Panc1 (cell line): Measurements from ENCODE around the gene SLC4A5. TPM values are rescaled to one million over a fixed set of nuclear protein-coding genes. Genes with fewer than 3 reads are reported as not detected.

Experiments
- ATAC-seq: fragments of 200-7000 bp; cut with Tn5 transposase; 2 replicates; pipeline ENCODE4 v1.9.1; 2020; ENCODE audit warnings: mild to moderate bottlenecking, moderate library complexity
- BruUV-seq: library from RNA; stranded (reverse); fragments of 400-500 nt; replicated peaks from 2 replicates; lab custom pipeline; 2021; lab: Mats Ljungman, UMichigan
- CTCF ChIA-PET: fragments of 300-600 bp; sonication (Branson Sonifier 250); formaldehyde crosslinking; loops from one replicate; lab custom pipeline; 2022; ENCODE audit warnings: antibody characterized with exemption; lab: Charles Lee
- POLR2A ChIA-PET: fragments of 300-600 bp; sonication (Branson Sonifier 250); formaldehyde crosslinking; loops from one replicate; lab custom pipeline; 2022; ENCODE audit warnings: antibody characterized with exemption; lab: Charles Lee
- DNase-seq: peaks from one replicate; pipeline ENCODE4 v3.0.0-alpha.2; 2010; ENCODE audit warnings: low read depth, low spot score
- H3K27ac ChIP-seq: 2 replicates; pipeline ENCODE4 v1.5.1; 2011; ENCODE audit warnings: mild to moderate bottlenecking, low read length, inconsistent platforms
- H3K27me3 ChIP-seq: fragments of 200-500 bp; sonication (Bioruptor generic); 2 replicates; pipeline ENCODE4 v1.6.0; 2014; ENCODE audit warnings: low read length, inconsistent platforms; ENCODE audit not compliant: control insufficient read depth, insufficient read depth
- H3K36me3 ChIP-seq: fragments of 200-500 bp; sonication (Bioruptor generic); 2 replicates; pipeline ENCODE4 v1.5.1; 2014; ENCODE audit warnings: inconsistent platforms, mild to moderate bottlenecking, low read length, moderate library complexity; ENCODE audit not compliant: control insufficient read depth, insufficient read depth
- H3K4me1 ChIP-seq: 2 replicates; pipeline ENCODE4 v1.5.1; 2011; ENCODE audit warnings: inconsistent platforms, mild to moderate bottlenecking, low read length, moderate library complexity; ENCODE audit not compliant: control insufficient read depth, insufficient read depth
- H3K4me3 ChIP-seq, 2 experiments: 2 replicates each; pipeline ENCODE4 v1.5.1; 2011 to 2012; ENCODE audit warnings: low read depth in 2 of 2, low read length in 2 of 2, mild to moderate bottlenecking in 2 of 2, inconsistent platforms in 1 of 2, moderate library complexity in 1 of 2
- H3K9me3 ChIP-seq: fragments of 200-500 bp; sonication (Bioruptor generic); 2 replicates; pipeline ENCODE4 v1.5.1; 2014; ENCODE audit warnings: low read depth, mild to moderate bottlenecking, inconsistent platforms, low read length, moderate library complexity; ENCODE audit not compliant: control insufficient read depth, insufficient read depth
- POLR2AphosphoS5 ChIP-seq: IDR thresholded peaks from 2 replicates; pipeline ENCODE4 v1.6.1; 2012; ENCODE audit warnings: mild to moderate bottlenecking, low read depth, low read length, moderate library complexity
- SIN3A ChIP-seq: IDR thresholded peaks from 2 replicates; pipeline ENCODE4 v1.6.1; 2012; ENCODE audit warnings: low read depth, mild to moderate bottlenecking, low read length, moderate library complexity, borderline replicate concordance; ENCODE audit not compliant: insufficient read depth
- TCF7L2 ChIP-seq: IDR thresholded peaks from 2 replicates; pipeline ENCODE4 v1.6.1; 2011; ENCODE audit warnings: mild to moderate bottlenecking, low read depth, low read length, inconsistent platforms
- in situ Hi-C: cut with HindIII; loops from 2 replicates; pipeline ENCODE4 v1.10.0; 2016; ENCODE audit warnings: low sequenced_read_pairs, low pct_unique_long_range_greater_than_20kb
- intact Hi-C: fragments of 100-400 bp; cut with micrococcal nuclease; formaldehyde crosslinking; loops from one replicate; pipeline ENCODE4 v1.10.0; 2022; ENCODE audit not compliant: unreplicated experiment
- total RNA-seq: library from RNA; stranded (reverse); gene quantifications from one replicate; pipeline ENCODE4 v1.2.1, GENCODE V29; 2021; ENCODE audit not compliant: unreplicated experiment
- TF ChIP-seq, protein P1 (sequence below), 2 experiments: IDR thresholded peaks; 2 replicates each; pipeline ENCODE4 v1.6.1; 2011 to 2012; ENCODE audit warnings: low read depth in 2 of 2, control low read depth in 1 of 2, low read length in 1 of 2, mild to moderate bottlenecking in 1 of 2, moderate library complexity in 1 of 2; ENCODE audit not compliant: insufficient read depth in 1 of 2
- TF ChIP-seq, protein P2 (sequence below): fragments of 450-650 bp; IDR thresholded peaks from 2 replicates; pipeline ENCODE4 v1.5.1; 2017; ENCODE audit warnings: mild to moderate bottlenecking

SLC4A5 gene
- total RNA-seq, 1 experiment from 2014 or later = 1.2 TPM

- intact Hi-C loops (no loop called here), in situ Hi-C loops (no loop called here)
- ChIA-PET CTCF (no interaction called here), POLR2A (no interaction called here)
- TF ChIP-seq TCF7L2 (no peak), POLR2AphosphoS5 (no peak), SIN3A (no peak)
- TF ChIP-seq, protein P1, sequence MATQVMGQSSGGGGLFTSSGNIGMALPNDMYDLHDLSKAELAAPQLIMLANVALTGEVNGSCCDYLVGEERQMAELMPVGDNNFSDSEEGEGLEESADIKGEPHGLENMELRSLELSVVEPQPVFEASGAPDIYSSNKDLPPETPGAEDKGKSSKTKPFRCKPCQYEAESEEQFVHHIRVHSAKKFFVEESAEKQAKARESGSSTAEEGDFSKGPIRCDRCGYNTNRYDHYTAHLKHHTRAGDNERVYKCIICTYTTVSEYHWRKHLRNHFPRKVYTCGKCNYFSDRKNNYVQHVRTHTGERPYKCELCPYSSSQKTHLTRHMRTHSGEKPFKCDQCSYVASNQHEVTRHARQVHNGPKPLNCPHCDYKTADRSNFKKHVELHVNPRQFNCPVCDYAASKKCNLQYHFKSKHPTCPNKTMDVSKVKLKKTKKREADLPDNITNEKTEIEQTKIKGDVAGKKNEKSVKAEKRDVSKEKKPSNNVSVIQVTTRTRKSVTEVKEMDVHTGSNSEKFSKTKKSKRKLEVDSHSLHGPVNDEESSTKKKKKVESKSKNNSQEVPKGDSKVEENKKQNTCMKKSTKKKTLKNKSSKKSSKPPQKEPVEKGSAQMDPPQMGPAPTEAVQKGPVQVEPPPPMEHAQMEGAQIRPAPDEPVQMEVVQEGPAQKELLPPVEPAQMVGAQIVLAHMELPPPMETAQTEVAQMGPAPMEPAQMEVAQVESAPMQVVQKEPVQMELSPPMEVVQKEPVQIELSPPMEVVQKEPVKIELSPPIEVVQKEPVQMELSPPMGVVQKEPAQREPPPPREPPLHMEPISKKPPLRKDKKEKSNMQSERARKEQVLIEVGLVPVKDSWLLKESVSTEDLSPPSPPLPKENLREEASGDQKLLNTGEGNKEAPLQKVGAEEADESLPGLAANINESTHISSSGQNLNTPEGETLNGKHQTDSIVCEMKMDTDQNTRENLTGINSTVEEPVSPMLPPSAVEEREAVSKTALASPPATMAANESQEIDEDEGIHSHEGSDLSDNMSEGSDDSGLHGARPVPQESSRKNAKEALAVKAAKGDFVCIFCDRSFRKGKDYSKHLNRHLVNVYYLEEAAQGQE (IDR thresholded peaks at IDR 0.05; ENCODE audit: insufficient read depth in 1 of 2, low read depth in 2 of 2, low read length in 1 of 2) = no peak
- TF ChIP-seq, protein P2, sequence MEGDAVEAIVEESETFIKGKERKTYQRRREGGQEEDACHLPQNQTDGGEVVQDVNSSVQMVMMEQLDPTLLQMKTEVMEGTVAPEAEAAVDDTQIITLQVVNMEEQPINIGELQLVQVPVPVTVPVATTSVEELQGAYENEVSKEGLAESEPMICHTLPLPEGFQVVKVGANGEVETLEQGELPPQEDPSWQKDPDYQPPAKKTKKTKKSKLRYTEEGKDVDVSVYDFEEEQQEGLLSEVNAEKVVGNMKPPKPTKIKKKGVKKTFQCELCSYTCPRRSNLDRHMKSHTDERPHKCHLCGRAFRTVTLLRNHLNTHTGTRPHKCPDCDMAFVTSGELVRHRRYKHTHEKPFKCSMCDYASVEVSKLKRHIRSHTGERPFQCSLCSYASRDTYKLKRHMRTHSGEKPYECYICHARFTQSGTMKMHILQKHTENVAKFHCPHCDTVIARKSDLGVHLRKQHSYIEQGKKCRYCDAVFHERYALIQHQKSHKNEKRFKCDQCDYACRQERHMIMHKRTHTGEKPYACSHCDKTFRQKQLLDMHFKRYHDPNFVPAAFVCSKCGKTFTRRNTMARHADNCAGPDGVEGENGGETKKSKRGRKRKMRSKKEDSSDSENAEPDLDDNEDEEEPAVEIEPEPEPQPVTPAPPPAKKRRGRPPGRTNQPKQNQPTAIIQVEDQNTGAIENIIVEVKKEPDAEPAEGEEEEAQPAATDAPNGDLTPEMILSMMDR = no peak
- no peaks in the 10 kb centered on the region for H3K9me3 ChIP-seq
- H3K27ac ChIP-seq = no peak overlapping the region
- H3K4me1 ChIP-seq = peaks cover 18% of the 10 kb centered on the region
- peaks cover 10% of the 10 kb centered on the region; the same call in 1 of the 2 replicates for H3K36me3 ChIP-seq
- no peaks in the 10 kb centered on the region for H3K27me3 ChIP-seq
- DNase-seq (no peak), ATAC-seq (no peak)
- no TSS peak for BruUV-seq
- H3K4me3 ChIP-seq = no peak overlapping the region
These were observed 44.1 kb upstream of the SLC4A5 start for GRCh38 chr2:74387346-74387745.

GRCh38 chr2:74385396-74385795 is 42.2 kb upstream of the SLC4A5 start:
- ChIA-PET CTCF (no interaction called here), POLR2A (no interaction called here)
- no TSS peak for BruUV-seq
- H3K27ac ChIP-seq = no peak overlapping the region
- in situ Hi-C loops (no loop called here), intact Hi-C loops (no loop called here)
- no peak overlapping the region for H3K4me3 ChIP-seq
- no peaks in the 10 kb centered on the region for H3K27me3 ChIP-seq
- TF ChIP-seq TCF7L2 = no peak
- TF ChIP-seq, protein P1 (IDR thresholded peaks at IDR 0.05; ENCODE audit: insufficient read depth in 1 of 2, low read depth in 2 of 2, low read length in 1 of 2) = no peak
- TF ChIP-seq SIN3A = no peak
- TF ChIP-seq, protein P2 = no peak
- no peak for TF ChIP-seq POLR2AphosphoS5
- no peaks in the 10 kb centered on the region for H3K9me3 ChIP-seq
- no peak for ATAC-seq
- peaks cover 2% of the 10 kb centered on the region; the same call in 1 of the 2 replicates for H3K36me3 ChIP-seq
- no peak for DNase-seq
- H3K4me1 ChIP-seq = peaks cover 11% of the 10 kb centered on the region; the same call in 1 of the 2 replicates
